Brain microvascular endothelial cell (primary cell): ENCODE measurements around the gene PPME1.
A peak's percentile ranks its signal among the peaks of the same experiment; 100 is the strongest.
"Not testable (repeated sequence)": the region's sequence is repeated elsewhere in the genome, so short reads cannot be mapped to it uniquely, and the experiment has no call there.

Experiments used
- DNase-seq: peaks from one replicate; pipeline ENCODE4 v3.0.0-alpha.2; 2020
- H3K27ac ChIP-seq: fragments of 250-450 bp; sonication (Bioruptor Pico); 2 replicates; pipeline ENCODE4 v1.5.1; 2020; ENCODE audit warnings: mild to moderate bottlenecking, moderate library complexity
- H3K27me3 ChIP-seq: fragments of 250-450 bp; sonication (Bioruptor Pico); replicated peaks from 2 replicates; pipeline ENCODE4 v1.5.1; 2020; ENCODE audit warnings: mild to moderate bottlenecking
- H3K36me3 ChIP-seq: fragments of 250-450 bp; sonication (Bioruptor Pico); replicated peaks from 2 replicates; pipeline ENCODE4 v1.5.1; 2020; ENCODE audit warnings: mild to moderate bottlenecking
- H3K4me3 ChIP-seq: 2 replicates; pipeline ENCODE4 v1.5.1; 2011; ENCODE audit warnings: low read depth, mild to moderate bottlenecking, control low read depth, low read length, moderate library complexity
- CTCF ChIP-seq: IDR thresholded peaks from 2 replicates; pipeline ENCODE4 v1.5.1; 2011; ENCODE audit warnings: low read depth, mild to moderate bottlenecking, moderate library complexity, low read length, control low read depth, inconsistent platforms; ENCODE audit errors: missing control alignments
- in situ Hi-C: cut with HindIII; loops from 2 replicates; pipeline ENCODE4 v1.10.0; 2017; ENCODE audit warnings: low sequenced_read_pairs, low pct_ligation_motif_present

PPME1 gene, protein sequence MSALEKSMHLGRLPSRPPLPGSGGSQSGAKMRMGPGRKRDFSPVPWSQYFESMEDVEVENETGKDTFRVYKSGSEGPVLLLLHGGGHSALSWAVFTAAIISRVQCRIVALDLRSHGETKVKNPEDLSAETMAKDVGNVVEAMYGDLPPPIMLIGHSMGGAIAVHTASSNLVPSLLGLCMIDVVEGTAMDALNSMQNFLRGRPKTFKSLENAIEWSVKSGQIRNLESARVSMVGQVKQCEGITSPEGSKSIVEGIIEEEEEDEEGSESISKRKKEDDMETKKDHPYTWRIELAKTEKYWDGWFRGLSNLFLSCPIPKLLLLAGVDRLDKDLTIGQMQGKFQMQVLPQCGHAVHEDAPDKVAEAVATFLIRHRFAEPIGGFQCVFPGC

DNA sequence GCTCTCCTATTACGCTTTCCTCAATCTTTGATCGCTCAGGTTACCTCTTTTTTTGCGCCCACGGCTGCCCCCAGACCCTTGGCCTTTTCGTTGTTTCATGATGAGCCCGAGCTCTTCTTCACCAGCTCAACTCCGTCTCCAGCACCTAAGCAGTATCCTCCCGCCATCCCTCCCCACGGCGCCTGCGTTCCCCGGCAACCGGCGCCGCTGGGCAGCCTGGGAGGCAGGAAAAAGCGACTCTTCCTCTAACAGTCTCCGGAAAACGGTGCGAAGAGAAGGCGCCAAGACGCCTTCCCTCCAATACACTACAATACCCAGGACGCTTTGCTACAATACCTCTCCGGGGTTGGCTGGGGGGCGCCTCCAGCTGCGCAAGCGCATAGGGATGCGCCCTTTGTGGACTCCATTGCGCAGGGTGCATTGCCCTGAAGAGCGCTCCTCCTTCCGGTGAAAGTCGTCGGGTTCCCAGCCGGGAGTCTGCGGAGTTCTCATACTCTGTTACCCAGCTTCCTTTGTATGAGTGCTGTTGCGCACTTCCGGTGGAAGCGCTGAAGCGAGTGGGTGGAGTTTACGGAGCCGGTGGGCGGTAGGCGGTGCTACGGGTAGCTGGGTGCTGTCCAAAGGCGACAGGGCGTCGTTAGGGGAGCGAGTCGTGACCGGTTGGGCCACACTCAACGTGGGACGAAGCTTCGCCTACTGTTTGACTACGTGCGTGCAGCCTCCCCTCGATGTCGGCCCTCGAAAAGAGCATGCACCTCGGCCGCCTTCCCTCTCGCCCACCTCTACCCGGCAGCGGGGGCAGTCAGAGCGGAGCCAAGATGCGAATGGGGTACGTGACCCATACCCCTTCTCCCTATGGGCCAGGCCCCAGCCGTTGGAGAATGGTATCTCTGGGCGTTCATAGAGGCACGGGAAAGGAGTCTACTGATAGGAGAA, at the start of gene PPME1, which contains the start of gene C2CD3:
PPME1 (plus strand) TSS at position 596 of the 936 bp plus-strand sequence; CDS start at position 729, 133 bp downstream.
C2CD3 (minus strand) TSS at position 309 of the 936 bp plus-strand sequence; CDS start at position 99, 210 bp downstream.
- peak; percentile 99 for DNase-seq
- in situ Hi-C loops, result no loop called here
- H3K4me3 ChIP-seq, result peak within 1 kb of the TSS; percentile 89
- H3K27me3 ChIP-seq, result no peaks in the 10 kb centered on the region
- H3K36me3 ChIP-seq, result peaks cover 9% of the 10 kb centered on the region
- peak; percentile 46 for TF ChIP-seq CTCF
- H3K27ac ChIP-seq, result peak within 1 kb of the TSS; percentile 58

DNA sequence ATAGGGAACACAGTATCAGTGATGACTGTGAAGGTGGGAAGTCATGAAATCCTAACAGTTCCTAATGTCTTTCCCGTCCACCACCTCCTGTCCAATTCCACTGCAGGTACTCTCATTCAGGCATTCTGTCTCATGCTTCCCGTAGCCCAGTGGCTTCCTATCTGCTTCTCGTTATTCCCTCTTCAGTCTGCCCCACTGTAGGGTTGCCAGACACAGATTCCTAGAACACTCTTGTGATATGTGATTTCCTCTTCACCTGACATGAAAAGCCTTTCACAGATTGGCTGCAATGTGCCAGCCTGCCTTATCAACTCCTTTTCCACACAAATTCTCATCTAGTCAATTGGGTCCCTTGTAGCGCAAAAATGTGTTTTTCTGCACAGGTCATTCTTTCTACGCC, 49.3 kb upstream of the PPME1 start:
- no peak overlapping the region for H3K4me3 ChIP-seq
- no peak for TF ChIP-seq CTCF
- no peak overlapping the region for H3K27ac ChIP-seq
- H3K27me3 ChIP-seq, result no peaks in the 10 kb centered on the region
- H3K36me3 ChIP-seq, result peaks cover 6% of the 10 kb centered on the region
- no peak for DNase-seq
- in situ Hi-C loops, result no loop called here

GRCh38 chr11:74123008-74123448, 48.1 kb upstream of the PPME1 start:
- Histone ChIP-seq H3K27me3 (no peaks in the 10 kb centered on the region), H3K27ac (no peak overlapping the region), H3K36me3 (peaks cover 2% of the 10 kb centered on the region), H3K4me3 (no peak overlapping the region)
- no peak for DNase-seq
- in situ Hi-C loops, result no loop called here
- no peak for TF ChIP-seq CTCF

- DNase-seq, in situ Hi-C loops, H3K36me3 ChIP-seq: not testable (repeated sequence)
These were observed 42.0 kb upstream of the PPME1 start for GRCh38 chr11:74129121-74129520.

DNA sequence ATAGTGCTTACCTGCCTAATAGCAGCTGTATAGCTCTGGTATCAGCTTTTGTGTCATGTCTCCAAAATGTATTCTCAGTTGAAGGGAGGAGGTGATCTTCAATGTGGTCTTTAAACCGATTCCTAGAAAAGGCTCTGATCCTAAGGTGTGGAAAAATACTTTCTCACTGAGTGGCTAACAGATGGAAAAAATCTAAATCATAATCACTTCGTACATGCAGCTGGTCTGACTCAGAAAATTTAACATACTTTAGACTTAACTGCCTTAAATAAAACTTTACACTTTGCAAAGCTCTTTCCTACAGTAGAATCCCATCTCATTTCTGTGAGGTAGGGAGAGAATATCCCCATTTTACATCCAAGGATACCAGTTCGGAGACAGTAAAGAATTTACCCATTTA, 38.3 kb upstream of the PPME1 start:
- DNase-seq, result no peak
- no peak for TF ChIP-seq CTCF
- Histone ChIP-seq H3K27ac (no peak overlapping the region), H3K36me3 (peaks cover 5% of the 10 kb centered on the region), H3K4me3 (no peak overlapping the region), H3K27me3 (no peaks in the 10 kb centered on the region)
- in situ Hi-C loops, result no loop called here

More at GRCh38 chr11:74129121-74129520, 42.0 kb upstream of the PPME1 start:
- H3K27ac ChIP-seq, H3K27me3 ChIP-seq, H3K4me3 ChIP-seq: not testable (repeated sequence)

DNA sequence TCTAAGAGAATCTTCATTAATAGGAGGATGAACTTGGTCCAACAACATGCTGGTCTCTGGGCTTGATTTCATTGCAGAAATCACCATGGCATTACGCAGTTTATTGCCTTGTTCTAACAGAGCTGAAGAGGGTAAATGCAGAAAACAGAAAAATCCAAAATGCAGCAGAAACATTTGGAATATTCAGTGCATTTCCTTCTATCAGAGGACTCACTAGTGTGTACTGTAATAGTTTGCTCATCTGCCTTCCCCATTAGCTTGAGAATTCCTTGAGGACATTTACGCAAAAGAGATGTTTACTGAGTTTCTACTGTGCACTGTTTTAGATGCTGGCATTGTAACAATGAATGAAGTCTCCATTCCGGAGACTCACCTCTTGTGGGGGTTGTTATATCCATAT, 37.7 kb upstream of the PPME1 start:
- H3K36me3 ChIP-seq, result peaks cover 5% of the 10 kb centered on the region
- DNase-seq, result no peak
- no peaks in the 10 kb centered on the region for H3K27me3 ChIP-seq
- H3K4me3 ChIP-seq, result no peak overlapping the region
- H3K27ac ChIP-seq, result no peak overlapping the region
- TF ChIP-seq CTCF, result no peak
- in situ Hi-C loops, result no loop called here
